ENCODE results near the gene VEGFB.

The VEGFB gene

GRCh38 chr11:64263021-64263946, 28.9 kb downstream of the VEGFB start:
- no peak for DNase-seq

GRCh38 chr11:64263947-64264317, 29.5 kb downstream of the VEGFB start:
- DNase-seq, result no peak

- no peak for DNase-seq
Observed at GRCh38 chr11:64264371-64264852, 30.0 kb downstream of the VEGFB start.

- no peak for DNase-seq
Observed at GRCh38 chr11:64265176-64266160, 31.1 kb downstream of the VEGFB start.

- DNase-seq, result no peak
Observed at GRCh38 chr11:64266339-64266738, 32.0 kb downstream of the VEGFB start.

- no peak for DNase-seq
Observed at GRCh38 chr11:64267207-64267945, 33.0 kb downstream of the VEGFB start.

- no peak for DNase-seq
Observed at GRCh38 chr11:64268025-64268892, 33.9 kb downstream of the VEGFB start.

- DNase-seq, result peak in 1 of 2 donors; percentile 79
Observed at GRCh38 chr11:64268893-64269539, 34.6 kb downstream of the VEGFB start.

GRCh38 chr11:64269540-64270220, 35.3 kb downstream of the VEGFB start:
- peak; percentile 95 to 97 for DNase-seq

GRCh38 chr11:64275031-64275800, 40.8 kb downstream of the VEGFB start:
- no peak for DNase-seq

GRCh38 chr11:64275841-64276240, 41.5 kb downstream of the VEGFB start:
- DNase-seq, result no peak

GRCh38 chr11:64276653-64277431, 42.5 kb downstream of the VEGFB start:
- DNase-seq, result no peak

- DNase-seq, result no peak
Observed at GRCh38 chr11:64278576-64279190, 44.3 kb downstream of the VEGFB start.

- no peak for DNase-seq
Observed at GRCh38 chr11:64281957-64282770, 47.8 kb downstream of the VEGFB start.

GRCh38 chr11:64283092-64283491, 48.7 kb downstream of the VEGFB start:
- no peak for DNase-seq

GRCh38 chr11:64284048-64284961, 49.9 kb downstream of the VEGFB start, which contains the start of gene BAD:
Gene BAD, minus strand, starts transcription at chr11:64284665. Its CDS starts 297 bp downstream, at chr11:64284368.
- DNase-seq, result peak; percentile 78 to 83
